HG03103 (cell line): ENCODE results near the gene GON4L.
"Not testable (repeated sequence)": the region's sequence is repeated elsewhere in the genome, so short reads cannot be mapped to it uniquely, and the experiment has no call there.

Source experiments
- ATAC-seq: cut with Tn5 transposase; IDR thresholded peaks from one replicate; pipeline ENCODE4 v1.9.1; 2021; ENCODE audit warnings: low read depth; ENCODE audit not compliant: unreplicated experiment

Gene GON4L

GRCh38 chr1:155701675-155702074 lies 155.3 kb downstream of the GON4L start:
- not testable (repeated sequence) for ATAC-seq
